Kidney (tissue), 14 donors: Measurements from ENCODE around the gene GTF3C1. TPM values are rescaled to one million over a fixed set of nuclear protein-coding genes. Genes with fewer than 3 reads are reported as not detected.

Experiments used
- DNase-seq, 5 donors: peaks; one replicate each; pipeline ENCODE4 v3.0.0-alpha.2; 2013 to 2020
- FAIRE-seq: peaks from 2 replicates; lab custom pipeline; 2012; peaks lifted over from hg19 to GRCh38; lab: Jason Lieb, UNC
- H3K27ac ChIP-seq, 2 donors: one replicate each; pipeline ENCODE4 v1.7.0; 2013; ENCODE audit warnings: low read depth in 2 of 2, low read length in 2 of 2, inconsistent platforms in 1 of 2
- H3K27me3 ChIP-seq: one replicate; pipeline ENCODE4 v1.7.1; 2013; ENCODE audit warnings: low read length, inconsistent platforms; ENCODE audit not compliant: control insufficient read depth, insufficient read depth
- H3K36me3 ChIP-seq, 3 donors: one replicate each; pipeline versions ENCODE4 v1.7.0 to v1.7.1; 2013; ENCODE audit warnings: low read length in 3 of 3, control low read depth in 1 of 3, inconsistent platforms in 1 of 3; ENCODE audit not compliant: insufficient read depth in 3 of 3, control insufficient read depth in 2 of 3
- H3K4me1 ChIP-seq, 3 donors: one replicate each; pipeline versions ENCODE4 v1.7.0 to v1.7.1; 2013; ENCODE audit warnings: low read length in 3 of 3, inconsistent platforms in 1 of 3, low read depth in 1 of 3; ENCODE audit not compliant: control insufficient read depth in 2 of 3, insufficient read depth in 2 of 3
- H3K4me3 ChIP-seq, 3 donors: one replicate each; pipeline versions ENCODE4 v1.7.0 to v1.8.1; 2013; ENCODE audit warnings: low read length in 3 of 3, control low read depth in 1 of 3, inconsistent platforms in 1 of 3
- H3K9ac ChIP-seq, 3 donors: one replicate each; pipeline versions ENCODE4 v1.7.0 to v1.7.1; 2013; ENCODE audit warnings: low read length in 3 of 3, control low read depth in 1 of 3, inconsistent platforms in 1 of 3
- H3K9me3 ChIP-seq, 3 donors: one replicate each; pipeline versions ENCODE4 v1.7.0 to v1.7.1; 2013; ENCODE audit warnings: low read length in 3 of 3, control low read depth in 1 of 3, inconsistent platforms in 1 of 3; ENCODE audit not compliant: control insufficient read depth in 2 of 3, insufficient read depth in 1 of 3
- intact Hi-C: fragments of 100-400 bp; cut with DNase I; formaldehyde crosslinking; loops from one replicate; pipeline ENCODE4 v1.11.1; 2022
- polyA plus RNA-seq: library from polyadenylated mRNA; stranded (reverse); fragments of 350-450 nt; fragmentation: Illumina TruSeq; extraction: RNeasy Lipid Tissue Mini Kit (QIAGEN cat#74804); gene quantifications from one replicate; pipeline ENCODE4 v1.2.3, GENCODE V29; 2014; ENCODE audit warnings: low read depth, low replicate concordance; ENCODE audit not compliant: insufficient read depth
- total RNA-seq: library from RNA; stranded (reverse); fragmentation: NEBNext Ultra II Directional; extraction: Animal tissue kit (Norgen Biotek cat#: 25700); gene quantifications from one replicate; pipeline ENCODE4 v1.2.1, GENCODE V29; 2021
- TF ChIP-seq, protein P1 (sequence below): IDR thresholded peaks from 3 replicates; pipeline ENCODE4 v1.5.1; 2012; ENCODE audit warnings: mild to moderate bottlenecking, moderate library complexity, borderline replicate concordance; ENCODE audit not compliant: insufficient read depth; ENCODE audit errors: extremely low read depth
- donor health status: control.
- donor health status: control.
- donor health status: control.
- donor health status: control.
- donor health status: control.
- donor health status: DM: yes; HTN: yes; CAD: no.
- donor health status: Normal renal cell carcinoma (clear cell type).

Gene GTF3C1
- total and polyA plus RNA-seq, 2 donors from 2014 or later, result 59.0 to 81.7 TPM

DNA sequence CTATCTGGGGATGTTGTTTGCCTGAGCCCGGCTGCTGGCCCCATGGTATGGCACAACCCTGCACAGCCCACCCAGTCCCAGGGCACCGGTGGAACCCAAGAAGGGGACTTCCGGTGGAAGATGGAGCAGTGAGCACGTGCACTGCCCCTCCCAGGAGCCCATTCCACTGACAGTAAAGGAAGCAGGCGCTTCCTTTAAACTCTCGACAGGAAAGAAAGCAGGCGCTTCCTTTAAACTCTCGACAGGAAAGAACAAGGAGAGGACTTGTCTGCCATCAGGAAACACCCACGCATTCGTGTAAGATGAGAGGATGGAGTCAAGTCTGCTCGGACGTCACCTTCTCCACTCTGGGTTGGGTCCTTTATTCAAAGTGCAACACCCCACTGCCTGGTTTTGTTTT, 94.0 kb downstream of the GTF3C1 start:
- Histone ChIP-seq H3K27ac (no peak overlapping the region), H3K27me3 (no peaks in the 10 kb centered on the region), H3K4me1 (peaks cover 0 to 4% (median 0%) of the 10 kb centered on the region in 3 donors), H3K4me3 (no peak overlapping the region), H3K9ac (no peak overlapping the region), H3K36me3 (peaks cover 5 to 16% (median 6%) of the 10 kb centered on the region in 3 donors), H3K9me3 (no peaks in the 10 kb centered on the region)
- TF ChIP-seq, protein P1, sequence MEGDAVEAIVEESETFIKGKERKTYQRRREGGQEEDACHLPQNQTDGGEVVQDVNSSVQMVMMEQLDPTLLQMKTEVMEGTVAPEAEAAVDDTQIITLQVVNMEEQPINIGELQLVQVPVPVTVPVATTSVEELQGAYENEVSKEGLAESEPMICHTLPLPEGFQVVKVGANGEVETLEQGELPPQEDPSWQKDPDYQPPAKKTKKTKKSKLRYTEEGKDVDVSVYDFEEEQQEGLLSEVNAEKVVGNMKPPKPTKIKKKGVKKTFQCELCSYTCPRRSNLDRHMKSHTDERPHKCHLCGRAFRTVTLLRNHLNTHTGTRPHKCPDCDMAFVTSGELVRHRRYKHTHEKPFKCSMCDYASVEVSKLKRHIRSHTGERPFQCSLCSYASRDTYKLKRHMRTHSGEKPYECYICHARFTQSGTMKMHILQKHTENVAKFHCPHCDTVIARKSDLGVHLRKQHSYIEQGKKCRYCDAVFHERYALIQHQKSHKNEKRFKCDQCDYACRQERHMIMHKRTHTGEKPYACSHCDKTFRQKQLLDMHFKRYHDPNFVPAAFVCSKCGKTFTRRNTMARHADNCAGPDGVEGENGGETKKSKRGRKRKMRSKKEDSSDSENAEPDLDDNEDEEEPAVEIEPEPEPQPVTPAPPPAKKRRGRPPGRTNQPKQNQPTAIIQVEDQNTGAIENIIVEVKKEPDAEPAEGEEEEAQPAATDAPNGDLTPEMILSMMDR, result no peak
- intact Hi-C loops, result loop anchor here (10.0 kb wide), 1 partner anchor 281 kb away; no protein-coding TSS in a partner anchor
- peak; percentile 48 to 81 (median 56) for DNase-seq
- no peak for FAIRE-seq

DNA sequence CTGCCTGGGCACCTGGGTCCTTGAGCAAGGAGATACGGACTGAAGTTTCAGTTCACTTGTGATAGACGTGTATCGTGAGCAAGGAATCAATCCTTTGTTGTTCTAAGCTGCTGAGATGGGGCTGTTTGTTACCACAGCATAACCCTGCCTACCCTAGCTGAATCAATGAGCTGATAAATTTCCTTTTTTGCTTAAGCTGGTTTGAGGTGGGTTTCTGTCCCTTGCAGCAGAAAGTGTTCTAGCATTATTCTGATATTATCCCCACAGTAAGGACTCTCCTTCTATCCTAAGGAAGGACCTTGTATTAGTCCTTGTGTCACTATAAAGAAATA, 96.3 kb downstream of the GTF3C1 start:
- TF ChIP-seq, protein P1, result no peak
- H3K9ac ChIP-seq, result no peak overlapping the region
- no peaks in the 10 kb centered on the region for H3K9me3 ChIP-seq
- FAIRE-seq (no peak), DNase-seq (no peak)
- intact Hi-C loops, result loop anchor here (10.0 kb wide), 1 partner anchor 279 kb away; no protein-coding TSS in a partner anchor
- peaks cover 0 to 12% (median 0%) of the 10 kb centered on the region in 3 donors for H3K4me1 ChIP-seq
- no peaks in the 10 kb centered on the region for H3K36me3 ChIP-seq
- no peak overlapping the region for H3K4me3 ChIP-seq
- H3K27me3 ChIP-seq, result no peaks in the 10 kb centered on the region
- H3K27ac ChIP-seq, result no peak overlapping the region

DNA sequence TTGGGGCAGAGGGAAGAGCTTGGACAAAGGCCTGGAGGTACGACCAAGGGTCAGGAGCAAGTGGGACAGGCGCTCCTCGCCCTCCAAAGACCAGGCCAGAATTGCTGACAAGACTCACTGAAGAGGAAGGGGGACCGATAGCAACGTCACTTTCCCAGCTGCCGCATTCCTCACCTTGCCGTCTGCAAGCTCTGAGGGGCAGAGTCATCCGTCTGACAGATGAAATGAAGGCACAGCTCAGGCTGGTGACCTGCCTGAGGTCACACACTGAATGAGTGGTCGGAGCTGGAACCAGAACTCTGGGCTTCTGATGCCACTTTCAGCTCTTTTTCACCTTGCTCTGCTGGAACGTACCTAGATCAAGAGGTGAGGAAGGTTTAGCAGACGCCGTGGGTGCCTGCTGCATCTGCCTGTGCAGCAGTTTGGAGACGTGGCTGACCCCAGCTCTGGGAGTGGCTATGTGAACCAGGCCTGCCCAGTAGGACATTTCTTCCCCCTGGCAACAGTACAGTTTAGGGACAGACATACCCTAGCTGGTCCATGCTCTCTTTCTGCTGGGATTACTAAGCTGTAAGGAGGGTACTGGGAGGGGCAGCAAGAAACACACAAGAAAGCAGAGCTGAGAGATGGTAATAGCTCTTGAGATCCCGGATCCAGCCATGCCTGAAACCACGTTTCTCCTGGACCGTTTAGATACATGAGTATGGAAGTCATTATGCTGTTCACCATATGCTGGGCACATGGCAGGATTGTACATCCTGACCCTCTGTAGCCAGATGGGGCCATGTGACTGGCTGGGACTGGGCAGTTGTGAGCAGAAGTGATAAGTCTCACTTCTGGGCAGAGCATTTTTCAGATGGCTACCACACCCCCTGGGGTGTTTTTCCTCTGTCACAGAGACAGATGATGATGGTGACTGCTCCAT, 96.9 kb downstream of the GTF3C1 start:
- H3K9ac ChIP-seq, result no peak overlapping the region
- no peaks in the 10 kb centered on the region for H3K9me3 ChIP-seq
- no peaks in the 10 kb centered on the region for H3K36me3 ChIP-seq
- intact Hi-C loops, result loop anchor here (10.0 kb wide), 1 partner anchor 278 kb away; no protein-coding TSS in a partner anchor
- no peak for FAIRE-seq
- peaks cover 0 to 12% (median 0%) of the 10 kb centered on the region in 3 donors for H3K4me1 ChIP-seq
- no peak overlapping the region for H3K4me3 ChIP-seq
- H3K27me3 ChIP-seq, result no peaks in the 10 kb centered on the region
- no peak overlapping the region for H3K27ac ChIP-seq
- TF ChIP-seq, protein P1, result no peak
- no peak for DNase-seq
